Ectodermal cell (in vitro differentiated cells): Measurements from ENCODE around the gene GGT5.
"Not testable (repeated sequence)": the region's sequence is repeated elsewhere in the genome, so short reads cannot be mapped to it uniquely, and the experiment has no call there.

Experiments used
- H3K27ac ChIP-seq: 2 replicates; pipeline ENCODE4 v1.7.0; 2013; ENCODE audit warnings: mild to moderate bottlenecking, low read depth, low read length; ENCODE audit not compliant: insufficient read depth, poor library complexity, severe bottlenecking
- H3K27me3 ChIP-seq: 2 replicates; pipeline ENCODE4 v1.7.0; 2013; ENCODE audit warnings: mild to moderate bottlenecking, low read length; ENCODE audit not compliant: insufficient read depth, control insufficient read depth, poor library complexity, severe bottlenecking
- H3K36me3 ChIP-seq: one replicate; pipeline ENCODE4 v1.7.0; 2013; ENCODE audit warnings: low read length; ENCODE audit not compliant: control insufficient read depth, insufficient read depth
- H3K4me1 ChIP-seq: one replicate; pipeline ENCODE4 v1.7.0; 2013; ENCODE audit warnings: low read length; ENCODE audit not compliant: control insufficient read depth, insufficient read depth
- H3K4me3 ChIP-seq: 2 replicates; pipeline ENCODE4 v1.7.0; 2013; ENCODE audit warnings: low read depth, low read length, control low read depth; ENCODE audit not compliant: insufficient read depth
- H3K9me3 ChIP-seq: 2 replicates; pipeline ENCODE4 v1.7.0; 2013; ENCODE audit warnings: mild to moderate bottlenecking, low read length, moderate library complexity; ENCODE audit not compliant: control insufficient read depth
- WGBS, 2 experiments: methylation state at CpG; one replicate each; pipeline ENCODE4 v1.1.7; 2013; ENCODE audit warnings: missing lambda C conversion rate in 2 of 2; 5-methylcytosine and 5-hydroxymethylcytosine counted together

The GGT5 gene

DNA sequence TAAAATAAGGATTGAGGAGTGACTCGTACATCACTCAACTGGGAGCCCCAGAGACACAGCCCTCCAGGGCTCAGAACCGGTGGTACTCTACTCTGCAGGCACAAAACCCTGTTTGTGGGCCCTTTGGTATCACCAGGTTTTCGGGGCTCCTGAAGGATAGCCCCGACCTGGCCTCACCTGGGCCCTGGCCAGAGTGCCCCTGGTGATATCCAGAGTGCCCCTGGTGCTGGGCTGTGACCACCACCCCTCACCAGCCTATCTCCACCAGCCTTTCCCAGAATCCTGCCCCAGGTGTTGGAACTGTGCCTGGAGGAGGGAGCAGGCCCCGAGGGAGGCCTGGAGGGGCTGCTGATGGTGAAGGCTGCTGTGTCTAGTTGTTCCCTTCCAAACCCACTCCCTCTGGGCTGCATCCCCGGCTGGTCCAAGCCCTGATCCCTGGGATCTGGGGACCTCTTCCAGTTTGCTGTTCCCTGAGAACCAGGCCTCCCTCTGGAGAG is 2.2 kb upstream of the GGT5 start:
- Histone ChIP-seq H3K4me1 (no peaks in the 10 kb centered on the region), H3K36me3 (no peaks in the 10 kb centered on the region), H3K9me3 (no peaks in the 10 kb centered on the region), H3K27ac (no peak overlapping the region), H3K27me3 (no peaks in the 10 kb centered on the region), H3K4me3 (no peak overlapping the region)
- 91 to 92% methylated on average over 6 of the region's 6 CpGs for WGBS, 2 experiments

DNA sequence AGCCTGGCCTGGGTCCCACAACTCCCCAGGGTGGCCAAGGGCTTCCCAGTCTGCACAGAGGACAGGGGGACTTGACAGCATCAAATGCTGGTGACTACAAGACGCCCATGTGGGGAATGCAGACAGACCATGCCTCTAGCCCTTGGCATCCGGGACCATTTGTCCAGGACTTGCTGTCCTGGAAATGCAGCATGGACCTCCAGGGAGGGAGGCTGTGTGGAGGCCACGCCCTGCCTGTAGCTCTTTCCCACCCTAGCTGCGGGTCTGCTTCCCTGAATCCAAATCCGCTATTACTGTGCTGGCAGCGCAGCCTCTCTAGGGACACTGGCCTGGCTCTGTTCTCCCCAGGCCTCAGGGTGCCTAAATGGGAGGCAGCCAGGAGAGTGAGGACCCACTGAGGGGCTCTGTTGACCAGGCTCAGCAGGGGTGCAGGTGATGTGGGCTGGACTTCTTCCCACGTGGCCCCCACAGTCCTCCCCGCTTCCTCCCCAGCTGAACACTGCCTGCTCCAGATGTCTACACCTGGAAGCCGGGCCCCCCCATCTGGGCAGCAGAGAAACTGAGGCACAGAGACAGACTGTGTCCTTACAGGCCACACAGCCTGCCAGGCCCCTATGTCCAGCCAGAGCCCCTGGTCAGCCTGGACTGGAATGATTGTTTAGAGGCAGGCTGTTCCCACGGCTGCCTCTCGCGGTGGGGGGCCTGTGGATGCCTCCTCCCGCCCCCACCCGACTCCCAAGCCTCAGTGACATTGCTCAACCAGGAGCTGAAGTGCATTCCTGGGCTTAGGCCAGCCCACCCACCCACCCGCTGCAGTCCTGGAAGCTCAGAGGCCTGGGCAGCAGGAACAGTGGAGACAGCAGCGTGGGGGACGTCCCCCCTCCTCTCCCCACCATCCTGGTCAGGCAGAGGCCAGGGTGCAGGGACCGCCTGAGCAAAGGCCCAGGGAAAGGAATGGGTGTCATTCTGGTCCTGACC is 991 bp upstream of the GGT5 start:
- not testable (repeated sequence) for H3K36me3 ChIP-seq, H3K9me3 ChIP-seq, H3K4me1 ChIP-seq, H3K27me3 ChIP-seq, H3K4me3 ChIP-seq, H3K27ac ChIP-seq
- 79 to 82% methylated on average over 15 to 18 of the region's 18 CpGs for WGBS, 2 experiments

DNA sequence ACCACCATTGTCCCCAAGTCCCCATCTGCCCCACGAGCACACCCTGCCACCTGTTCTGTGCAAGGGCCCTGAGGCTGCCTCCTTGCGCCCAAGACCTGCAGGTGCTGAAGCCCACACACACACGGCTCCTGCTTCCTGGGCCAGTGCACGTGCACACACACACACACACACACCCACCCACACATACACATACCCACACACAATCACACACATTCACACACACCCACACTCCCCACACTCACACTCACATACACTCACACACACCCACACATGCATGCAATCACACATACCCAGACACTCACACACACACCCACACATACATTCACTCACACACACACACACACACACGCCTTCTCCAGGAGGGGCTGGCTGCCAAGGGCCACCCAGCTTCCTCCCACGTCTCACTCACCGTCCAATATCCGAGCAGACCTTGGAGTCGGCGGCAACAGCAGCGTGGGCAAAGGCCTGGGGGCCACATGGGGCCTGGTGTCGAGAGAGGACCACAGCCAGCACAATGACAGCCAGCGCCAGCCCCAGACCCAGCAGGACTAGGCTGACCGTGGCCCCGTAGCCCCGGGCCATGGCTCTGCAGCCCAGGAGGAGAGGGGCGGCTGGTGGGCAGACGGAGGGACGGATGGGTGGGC is 616 bp downstream of the GGT5 start:
- Histone ChIP-seq H3K9me3 (no peaks in the 10 kb centered on the region), H3K27ac (no peak overlapping the region), H3K4me1 (no peaks in the 10 kb centered on the region), H3K36me3 (no peaks in the 10 kb centered on the region), H3K4me3 (no peak overlapping the region), H3K27me3 (no peaks in the 10 kb centered on the region)
- 92 to 94% methylated on average over 19 of the region's 19 CpGs for WGBS, 2 experiments

DNA sequence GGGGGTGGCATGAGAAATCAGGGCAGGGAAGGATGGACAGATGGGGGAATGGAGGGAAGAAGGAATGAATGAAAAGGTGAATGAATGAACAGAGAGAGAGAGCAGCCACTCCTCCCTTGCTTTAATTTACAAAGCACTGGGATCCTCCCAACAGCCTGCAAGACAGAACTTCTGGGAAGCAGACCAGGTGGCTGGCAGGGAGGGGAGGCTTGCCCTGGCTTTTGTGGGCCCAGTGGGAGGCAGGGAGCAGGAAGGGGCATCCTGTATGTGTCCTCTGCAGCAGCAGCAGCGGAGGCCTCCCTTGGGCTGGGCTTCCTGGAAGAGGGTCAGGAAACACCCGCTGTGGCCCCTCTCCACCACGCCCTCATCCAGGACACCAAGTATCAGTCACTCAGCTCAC is 1.5 kb downstream of the GGT5 start:
- 67 to 97% methylated on average over 1 to 2 of the region's 3 CpGs for WGBS, 2 experiments
- H3K27me3 ChIP-seq, H3K36me3 ChIP-seq, H3K27ac ChIP-seq, H3K4me3 ChIP-seq, H3K9me3 ChIP-seq, H3K4me1 ChIP-seq: not testable (repeated sequence)

DNA sequence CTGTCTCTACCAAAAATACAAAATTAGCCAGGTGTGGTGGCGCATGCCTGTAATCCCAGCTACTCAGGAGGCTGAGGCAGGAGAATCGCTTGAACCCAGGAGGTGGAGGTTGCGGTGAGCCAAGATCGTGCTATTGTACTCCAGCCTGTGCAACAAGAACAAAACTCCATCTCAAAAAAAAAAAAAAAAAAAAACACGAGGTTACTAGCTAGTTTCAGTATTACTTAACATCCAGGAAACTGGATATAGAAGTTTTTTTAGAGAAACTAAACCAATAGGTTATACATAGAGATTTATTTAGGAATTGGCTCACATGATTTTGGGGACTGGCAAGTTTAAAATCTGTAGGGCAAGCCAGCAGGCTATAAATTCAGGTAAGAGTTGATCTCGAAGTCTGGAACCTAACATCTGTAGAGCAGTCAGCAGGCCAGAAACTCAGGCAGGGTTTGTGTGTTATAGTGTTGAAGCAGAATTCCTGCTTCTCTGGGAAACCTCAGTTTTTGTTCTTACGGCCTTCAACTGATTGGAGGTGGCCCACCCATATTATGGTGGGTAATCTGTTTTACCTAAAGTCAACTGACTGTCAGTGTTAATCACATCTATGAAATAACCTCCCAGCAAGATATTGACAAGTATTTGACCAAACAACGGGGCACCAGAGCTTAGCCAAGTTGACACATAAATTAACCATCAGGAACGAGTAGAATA is 3.7 kb downstream of the GGT5 start:
- H3K27ac ChIP-seq, H3K9me3 ChIP-seq, H3K4me3 ChIP-seq, H3K27me3 ChIP-seq, H3K36me3 ChIP-seq, H3K4me1 ChIP-seq: not testable (repeated sequence)
- 90 to 96% methylated on average over 5 to 7 of the region's 9 CpGs for WGBS, 2 experiments

DNA sequence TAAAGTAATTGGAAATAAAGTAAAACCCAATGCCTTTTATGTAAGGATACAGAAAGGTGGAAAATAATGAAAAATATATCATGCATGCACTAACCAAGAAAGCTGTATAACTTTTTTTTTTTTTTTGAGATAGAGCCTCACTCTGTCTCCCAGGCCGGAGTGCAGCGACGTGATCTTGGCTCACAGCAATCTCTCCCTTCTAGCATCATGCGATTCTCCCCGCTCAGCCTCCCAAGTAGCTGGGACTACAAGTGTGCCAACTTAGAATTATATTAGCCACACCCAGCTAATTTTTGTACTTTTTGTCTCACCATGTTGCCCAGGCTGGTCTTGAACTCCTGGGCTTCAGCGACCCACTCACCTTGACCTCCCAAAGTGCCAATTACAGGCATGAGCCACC is 4.5 kb downstream of the GGT5 start:
- Histone ChIP-seq H3K4me1 (no peaks in the 10 kb centered on the region), H3K36me3 (no peaks in the 10 kb centered on the region), H3K4me3 (no peak overlapping the region), H3K9me3 (no peaks in the 10 kb centered on the region), H3K27me3 (no peaks in the 10 kb centered on the region), H3K27ac (no peak overlapping the region)
- 93 to 94% methylated on average over 6 of the region's 6 CpGs for WGBS, 2 experiments

DNA sequence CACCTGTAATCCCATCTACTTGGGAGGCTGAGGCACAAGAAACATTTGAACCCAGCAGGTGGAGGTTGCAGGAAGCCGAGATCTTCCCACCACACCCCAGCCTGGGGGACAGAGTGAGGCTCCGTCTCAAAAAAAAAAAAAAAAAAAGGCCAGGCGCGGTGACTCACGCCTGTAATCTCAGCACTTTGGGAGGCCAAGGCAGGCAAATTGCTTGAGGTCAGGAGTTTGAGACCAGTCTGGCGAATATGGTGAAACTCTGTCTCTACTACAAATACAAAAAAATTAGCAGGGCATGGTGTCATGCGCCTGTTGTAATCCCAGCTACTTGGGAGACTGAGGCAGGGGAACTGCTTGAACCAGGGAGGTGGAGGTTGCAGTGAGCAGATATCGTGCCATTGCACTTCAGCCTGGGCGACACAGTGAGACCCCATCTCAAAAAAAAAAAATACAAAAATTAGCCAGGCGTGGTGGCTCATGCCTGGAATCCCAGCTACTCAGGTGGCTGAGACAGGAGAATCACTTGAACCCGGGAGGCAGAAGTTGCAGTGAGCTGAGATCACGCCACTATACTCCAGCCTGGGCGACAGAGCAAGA is 6.7 kb downstream of the GGT5 start:
- not testable (repeated sequence) for H3K27me3 ChIP-seq, H3K9me3 ChIP-seq, H3K4me1 ChIP-seq, H3K4me3 ChIP-seq, H3K27ac ChIP-seq, H3K36me3 ChIP-seq
- WGBS, 2 experiments: 91 to 95% methylated on average over 13 of the region's 13 CpGs

DNA sequence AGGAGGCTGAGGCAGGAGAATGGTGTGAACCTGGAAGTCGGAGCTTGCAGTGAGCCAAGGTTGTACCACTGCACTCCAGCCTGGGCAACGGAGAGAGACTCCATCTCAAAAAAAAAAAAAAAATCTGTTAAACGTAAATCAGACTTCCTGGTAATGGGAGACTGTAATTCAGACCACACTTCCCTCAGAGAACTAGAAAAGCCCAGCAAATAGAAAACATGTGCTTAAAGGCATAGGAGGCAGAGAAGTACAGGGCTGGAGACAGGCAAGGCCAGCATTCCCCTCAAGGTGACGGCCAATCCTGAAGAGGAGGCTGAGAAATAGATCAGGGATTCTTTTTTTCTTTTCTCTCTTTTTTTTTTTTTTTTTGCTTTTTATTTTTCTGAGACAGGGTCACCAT is 8.2 kb downstream of the GGT5 start:
- Histone ChIP-seq H3K27me3 (no peaks in the 10 kb centered on the region), H3K27ac (no peak overlapping the region), H3K4me1 (no peaks in the 10 kb centered on the region), H3K9me3 (no peaks in the 10 kb centered on the region), H3K36me3 (no peaks in the 10 kb centered on the region), H3K4me3 (no peak overlapping the region)
- WGBS, 2 experiments: 88 to 96% methylated on average over 3 to 4 of the region's 4 CpGs

DNA sequence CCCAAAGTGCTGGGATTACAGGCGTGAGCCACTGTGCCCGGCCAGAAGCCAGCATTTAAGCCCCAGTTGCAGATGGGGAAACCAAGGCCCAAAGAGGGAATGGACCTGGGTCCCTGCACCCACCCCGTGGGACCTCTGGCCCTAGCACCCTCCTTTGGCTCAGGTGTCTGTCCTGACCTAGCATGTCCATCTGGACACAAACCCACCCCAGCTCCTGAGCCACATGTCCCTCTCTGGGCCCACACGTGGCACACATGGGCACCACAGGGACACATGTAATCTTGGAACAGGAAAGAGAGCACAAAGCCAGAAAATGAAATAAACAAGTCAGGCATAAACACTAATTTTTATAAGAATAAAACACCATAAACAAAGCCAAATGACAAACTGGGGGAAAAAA is 9.6 kb downstream of the GGT5 start:
- H3K36me3 ChIP-seq: no peaks in the 10 kb centered on the region

DNA sequence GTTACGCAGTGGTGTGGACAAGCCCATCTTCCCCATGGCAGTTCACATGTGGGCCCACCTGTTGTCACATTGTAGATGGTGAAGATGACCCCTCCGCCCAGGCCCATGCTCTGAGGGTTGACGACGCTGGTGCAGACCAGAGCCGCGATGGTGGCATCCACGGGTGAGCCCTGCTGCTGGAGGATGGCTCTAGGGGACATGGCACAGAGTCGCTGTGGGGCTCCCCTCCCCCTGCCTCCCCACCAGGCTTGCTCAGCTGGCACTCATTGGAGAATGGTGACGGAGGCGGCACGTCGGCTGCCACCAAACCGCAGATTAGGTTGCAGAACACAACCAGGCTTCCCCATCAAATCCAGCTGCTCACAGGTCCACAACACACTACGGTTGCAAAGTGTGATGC is 11.1 kb downstream of the GGT5 start:
- H3K27ac ChIP-seq: no peak overlapping the region
- peaks cover 5% of the 10 kb centered on the region for H3K4me1 ChIP-seq
- 94 to 95% methylated on average over 14 of the region's 14 CpGs for WGBS, 2 experiments
- no peak overlapping the region for H3K4me3 ChIP-seq
- H3K9me3 ChIP-seq: no peaks in the 10 kb centered on the region
- H3K27me3 ChIP-seq: no peaks in the 10 kb centered on the region
- no peaks in the 10 kb centered on the region for H3K36me3 ChIP-seq

More for the DNA sequence above, 9.6 kb downstream of the GGT5 start:
- 89 to 96% methylated on average over 4 of the region's 4 CpGs for WGBS, 2 experiments
- H3K27ac ChIP-seq: no peak overlapping the region
- H3K4me1 ChIP-seq: peaks cover 5% of the 10 kb centered on the region
- no peak overlapping the region for H3K4me3 ChIP-seq
- H3K27me3 ChIP-seq: no peaks in the 10 kb centered on the region
- H3K9me3 ChIP-seq: no peaks in the 10 kb centered on the region
